ENCODE measurements around the gene FBXO8. TPM values are rescaled to one million over a fixed set of nuclear protein-coding genes. Genes with fewer than 3 reads are reported as not detected.

FBXO8 gene
- total RNA-seq, 2 experiments from 2014 or later = 17.9 to 19.4 TPM

DNA sequence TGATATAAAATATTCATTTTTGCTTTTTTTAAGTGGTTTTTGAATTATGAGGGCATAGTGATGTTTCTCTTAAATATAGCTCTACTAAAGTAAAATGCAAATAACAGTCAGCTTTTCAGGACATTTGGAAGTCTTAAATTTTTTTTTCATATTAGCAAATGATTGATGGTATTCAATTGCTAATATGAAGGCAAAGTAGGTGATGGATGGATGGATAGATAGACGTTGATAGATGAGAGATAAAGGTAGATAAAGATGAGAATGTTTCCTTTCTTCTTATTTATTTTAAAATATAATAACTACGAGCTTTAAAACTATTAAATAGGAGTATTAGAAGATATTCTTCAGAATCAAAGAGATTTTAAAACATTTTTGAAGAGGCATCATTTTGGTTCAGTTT, 83.7 kb downstream of the FBXO8 start:
- H3K36me3 ChIP-seq (ENCODE audit: insufficient read depth, low read length) = no peaks in the 10 kb centered on the region
- POLR2A ChIA-PET = no interaction called here
- intact Hi-C loops (cut with DNase I, micrococcal nuclease) = no loop called here
- TF ChIP-seq, protein P1, sequence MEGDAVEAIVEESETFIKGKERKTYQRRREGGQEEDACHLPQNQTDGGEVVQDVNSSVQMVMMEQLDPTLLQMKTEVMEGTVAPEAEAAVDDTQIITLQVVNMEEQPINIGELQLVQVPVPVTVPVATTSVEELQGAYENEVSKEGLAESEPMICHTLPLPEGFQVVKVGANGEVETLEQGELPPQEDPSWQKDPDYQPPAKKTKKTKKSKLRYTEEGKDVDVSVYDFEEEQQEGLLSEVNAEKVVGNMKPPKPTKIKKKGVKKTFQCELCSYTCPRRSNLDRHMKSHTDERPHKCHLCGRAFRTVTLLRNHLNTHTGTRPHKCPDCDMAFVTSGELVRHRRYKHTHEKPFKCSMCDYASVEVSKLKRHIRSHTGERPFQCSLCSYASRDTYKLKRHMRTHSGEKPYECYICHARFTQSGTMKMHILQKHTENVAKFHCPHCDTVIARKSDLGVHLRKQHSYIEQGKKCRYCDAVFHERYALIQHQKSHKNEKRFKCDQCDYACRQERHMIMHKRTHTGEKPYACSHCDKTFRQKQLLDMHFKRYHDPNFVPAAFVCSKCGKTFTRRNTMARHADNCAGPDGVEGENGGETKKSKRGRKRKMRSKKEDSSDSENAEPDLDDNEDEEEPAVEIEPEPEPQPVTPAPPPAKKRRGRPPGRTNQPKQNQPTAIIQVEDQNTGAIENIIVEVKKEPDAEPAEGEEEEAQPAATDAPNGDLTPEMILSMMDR (IDR thresholded peaks at IDR 0.05) = no peak
- no peak overlapping the region for H3K27ac ChIP-seq (ENCODE audit: low read depth in 1 of 2, low read length in 2 of 2)
- H3K9me3 ChIP-seq (ENCODE audit: control insufficient read depth in 1 of 2, insufficient read depth in 1 of 2, low read length in 2 of 2) = no peaks in the 10 kb centered on the region
- no peaks in the 10 kb centered on the region for H3K36me3 Mint-ChIP-seq (ENCODE audit: low read depth)
- peaks cover 62% of the 10 kb centered on the region for H3K27me3 Mint-ChIP-seq
- H3K27ac Mint-ChIP-seq = no peak overlapping the region
- DNase-seq (no peak), ATAC-seq (ENCODE audit: poor library complexity) (no peak)
- no peak overlapping the region for H3K4me3 ChIP-seq (ENCODE audit: low read length)
- CTCF ChIA-PET = no interaction called here
- H3K4me1 Mint-ChIP-seq (ENCODE audit: low read depth) = no peaks in the 10 kb centered on the region
- peaks cover 0 to 14% of the 10 kb centered on the region in 2 experiments for H3K27me3 ChIP-seq (ENCODE audit: control insufficient read depth in 1 of 2, insufficient read depth in 2 of 2, low read length in 2 of 2)
- H3K4me3 Mint-ChIP-seq = no peak overlapping the region
- no peaks in the 10 kb centered on the region for H3K9me3 Mint-ChIP-seq
- H3K4me1 ChIP-seq (ENCODE audit: insufficient read depth, low read length) = no peaks in the 10 kb centered on the region

- Mint-ChIP-seq H3K27me3 (peaks cover 60% of the 10 kb centered on the region), H3K4me1 (ENCODE audit: low read depth) (no peaks in the 10 kb centered on the region), H3K9me3 (no peaks in the 10 kb centered on the region), H3K27ac (no peak overlapping the region), H3K36me3 (ENCODE audit: low read depth) (no peaks in the 10 kb centered on the region), H3K4me3 (no peak overlapping the region)
- H3K4me3 ChIP-seq (ENCODE audit: low read length) = no peak overlapping the region
- ChIA-PET CTCF (no interaction called here), POLR2A (no interaction called here)
- peaks cover 0 to 14% of the 10 kb centered on the region in 2 experiments for H3K27me3 ChIP-seq (ENCODE audit: control insufficient read depth in 1 of 2, insufficient read depth in 2 of 2, low read length in 2 of 2)
- H3K4me1 ChIP-seq (ENCODE audit: insufficient read depth, low read length) = no peaks in the 10 kb centered on the region
- intact Hi-C loops (cut with DNase I, micrococcal nuclease) = no loop called here
- ATAC-seq (ENCODE audit: poor library complexity) (no peak), DNase-seq (no peak)
- TF ChIP-seq, protein P1 (IDR thresholded peaks at IDR 0.05) = no peak
- H3K9me3 ChIP-seq (ENCODE audit: control insufficient read depth in 1 of 2, insufficient read depth in 1 of 2, low read length in 2 of 2) = no peaks in the 10 kb centered on the region
- no peak overlapping the region for H3K27ac ChIP-seq (ENCODE audit: low read depth in 1 of 2, low read length in 2 of 2)
- no peaks in the 10 kb centered on the region for H3K36me3 ChIP-seq (ENCODE audit: insufficient read depth, low read length)
Measured at GRCh38 chr4:174198828-174199227, 84.6 kb downstream of the FBXO8 start.

DNA sequence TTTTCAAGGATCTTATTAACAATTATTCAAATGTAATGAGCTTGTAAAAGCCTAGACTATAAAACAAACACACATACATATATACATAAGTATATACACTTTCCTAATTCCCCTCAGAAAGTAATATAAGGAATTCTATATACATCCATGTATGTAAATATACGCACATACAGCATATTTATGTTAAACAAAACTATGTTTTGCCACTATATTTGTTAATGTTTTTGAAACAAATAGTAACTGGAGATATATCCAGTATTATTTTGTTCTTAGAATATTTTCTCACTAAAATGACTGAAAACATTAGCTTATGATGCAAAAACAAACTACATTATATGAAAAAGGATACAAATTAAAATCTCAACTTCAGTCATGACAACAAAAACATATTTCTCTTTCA, 85.1 kb downstream of the FBXO8 start:
- Histone ChIP-seq H3K4me3 (ENCODE audit: low read length) (no peak overlapping the region), H3K27ac (ENCODE audit: low read depth in 1 of 2, low read length in 2 of 2) (no peak overlapping the region), H3K4me1 (ENCODE audit: insufficient read depth, low read length) (no peaks in the 10 kb centered on the region), H3K9me3 (ENCODE audit: control insufficient read depth in 1 of 2, insufficient read depth in 1 of 2, low read length in 2 of 2) (no peaks in the 10 kb centered on the region), H3K27me3 (ENCODE audit: control insufficient read depth in 1 of 2, insufficient read depth in 2 of 2, low read length in 2 of 2) (peaks cover 0 to 14% of the 10 kb centered on the region in 2 experiments), H3K36me3 (ENCODE audit: insufficient read depth, low read length) (no peaks in the 10 kb centered on the region)
- DNase-seq (no peak), ATAC-seq (ENCODE audit: poor library complexity) (no peak)
- ChIA-PET CTCF (interaction anchor here (1.5 kb wide), 1 partner anchor 21 kb away, joined by 3 read pairs; no protein-coding TSS in a partner anchor), POLR2A (no interaction called here)
- no peaks in the 10 kb centered on the region for H3K36me3 Mint-ChIP-seq (ENCODE audit: low read depth)
- TF ChIP-seq, protein P1 (IDR thresholded peaks at IDR 0.05) = no peak
- H3K4me1 Mint-ChIP-seq (ENCODE audit: low read depth) = no peaks in the 10 kb centered on the region
- H3K27ac Mint-ChIP-seq = no peak overlapping the region
- H3K27me3 Mint-ChIP-seq = peaks cover 63% of the 10 kb centered on the region
- intact Hi-C loops (cut with DNase I, micrococcal nuclease) = no loop called here
- no peak overlapping the region for H3K4me3 Mint-ChIP-seq
- no peaks in the 10 kb centered on the region for H3K9me3 Mint-ChIP-seq

All from CD4-positive, alpha-beta T cell (primary cell).